ENCODE measurements around the gene APOA4. TPM values are rescaled to one million over a fixed set of nuclear protein-coding genes. Genes with fewer than 3 reads are reported as not detected.

Gene APOA4
- total RNA-seq, 6 experiments from 2014 or later, result not detected

DNA sequence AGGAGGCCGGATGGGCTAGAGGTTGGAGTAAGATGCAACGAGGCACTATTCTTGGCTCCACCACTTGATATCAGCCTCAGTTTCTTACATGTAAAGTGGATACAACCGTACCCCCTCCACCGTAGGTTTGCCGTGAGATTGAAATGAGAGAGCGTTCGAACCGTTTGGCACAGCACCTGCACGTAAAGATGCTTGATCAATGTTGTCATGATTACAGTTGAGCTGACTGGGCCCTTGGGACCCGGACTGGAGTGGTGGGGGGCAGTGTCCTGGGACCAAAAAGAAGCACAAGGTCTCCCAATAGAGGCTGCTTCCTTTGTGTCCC, 10.3 kb upstream of the APOA4 start:
- Mint-ChIP-seq H3K27me3 (ENCODE audit: insufficient read depth) (peaks cover 9% of the 10 kb centered on the region), H3K27ac (no peak overlapping the region), H3K4me1 (ENCODE audit: low read depth) (peaks cover 10% of the 10 kb centered on the region), H3K36me3 (ENCODE audit: low read depth) (no peaks in the 10 kb centered on the region), H3K4me3 (no peak overlapping the region), H3K9me3 (no peaks in the 10 kb centered on the region)
- DNase-seq, result no peak
- TF ChIP-seq, protein P1, sequence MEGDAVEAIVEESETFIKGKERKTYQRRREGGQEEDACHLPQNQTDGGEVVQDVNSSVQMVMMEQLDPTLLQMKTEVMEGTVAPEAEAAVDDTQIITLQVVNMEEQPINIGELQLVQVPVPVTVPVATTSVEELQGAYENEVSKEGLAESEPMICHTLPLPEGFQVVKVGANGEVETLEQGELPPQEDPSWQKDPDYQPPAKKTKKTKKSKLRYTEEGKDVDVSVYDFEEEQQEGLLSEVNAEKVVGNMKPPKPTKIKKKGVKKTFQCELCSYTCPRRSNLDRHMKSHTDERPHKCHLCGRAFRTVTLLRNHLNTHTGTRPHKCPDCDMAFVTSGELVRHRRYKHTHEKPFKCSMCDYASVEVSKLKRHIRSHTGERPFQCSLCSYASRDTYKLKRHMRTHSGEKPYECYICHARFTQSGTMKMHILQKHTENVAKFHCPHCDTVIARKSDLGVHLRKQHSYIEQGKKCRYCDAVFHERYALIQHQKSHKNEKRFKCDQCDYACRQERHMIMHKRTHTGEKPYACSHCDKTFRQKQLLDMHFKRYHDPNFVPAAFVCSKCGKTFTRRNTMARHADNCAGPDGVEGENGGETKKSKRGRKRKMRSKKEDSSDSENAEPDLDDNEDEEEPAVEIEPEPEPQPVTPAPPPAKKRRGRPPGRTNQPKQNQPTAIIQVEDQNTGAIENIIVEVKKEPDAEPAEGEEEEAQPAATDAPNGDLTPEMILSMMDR (IDR thresholded peaks at IDR 0.05), result no peak

DNA sequence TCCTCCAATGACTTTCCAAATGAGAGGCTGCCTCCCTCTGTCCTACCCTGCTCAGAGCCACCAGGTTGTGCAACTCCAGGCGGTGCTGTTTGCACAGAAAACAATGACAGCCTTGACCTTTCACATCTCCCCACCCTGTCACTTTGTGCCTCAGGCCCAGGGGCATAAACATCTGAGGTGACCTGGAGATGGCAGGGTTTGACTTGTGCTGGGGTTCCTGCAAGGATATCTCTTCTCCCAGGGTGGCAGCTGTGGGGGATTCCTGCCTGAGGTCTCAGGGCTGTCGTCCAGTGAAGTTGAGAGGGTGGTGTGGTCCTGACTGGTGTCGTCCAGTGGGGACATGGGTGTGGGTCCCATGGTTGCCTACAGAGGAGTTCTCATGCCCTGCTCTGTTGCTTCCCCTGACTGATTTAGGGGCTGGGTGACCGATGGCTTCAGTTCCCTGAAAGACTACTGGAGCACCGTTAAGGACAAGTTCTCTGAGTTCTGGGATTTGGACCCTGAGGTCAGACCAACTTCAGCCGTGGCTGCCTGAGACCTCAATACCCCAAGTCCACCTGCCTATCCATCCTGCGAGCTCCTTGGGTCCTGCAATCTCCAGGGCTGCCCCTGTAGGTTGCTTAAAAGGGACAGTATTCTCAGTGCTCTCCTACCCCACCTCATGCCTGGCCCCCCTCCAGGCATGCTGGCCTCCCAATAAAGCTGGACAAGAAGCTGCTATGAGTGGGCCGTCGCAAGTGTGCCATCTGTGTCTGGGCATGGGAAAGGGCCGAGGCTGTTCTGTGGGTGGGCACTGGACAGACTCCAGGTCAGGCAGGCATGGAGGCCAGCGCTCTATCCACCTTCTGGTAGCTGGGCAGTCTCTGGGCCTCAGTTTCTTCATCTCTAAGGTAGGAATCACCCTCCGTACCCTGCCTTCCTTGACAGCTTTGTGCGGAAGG, 9.5 kb upstream of the APOA4 start:
- no peak for DNase-seq
- H3K36me3 Mint-ChIP-seq (ENCODE audit: low read depth), result no peaks in the 10 kb centered on the region
- H3K4me3 Mint-ChIP-seq, result no peak overlapping the region
- no peaks in the 10 kb centered on the region for H3K9me3 Mint-ChIP-seq
- no peak overlapping the region for H3K27ac Mint-ChIP-seq
- peaks cover 10% of the 10 kb centered on the region for H3K4me1 Mint-ChIP-seq (ENCODE audit: low read depth)
- TF ChIP-seq, protein P1 (IDR thresholded peaks at IDR 0.05), result no peak
- peaks cover 8% of the 10 kb centered on the region for H3K27me3 Mint-ChIP-seq (ENCODE audit: insufficient read depth)

DNA sequence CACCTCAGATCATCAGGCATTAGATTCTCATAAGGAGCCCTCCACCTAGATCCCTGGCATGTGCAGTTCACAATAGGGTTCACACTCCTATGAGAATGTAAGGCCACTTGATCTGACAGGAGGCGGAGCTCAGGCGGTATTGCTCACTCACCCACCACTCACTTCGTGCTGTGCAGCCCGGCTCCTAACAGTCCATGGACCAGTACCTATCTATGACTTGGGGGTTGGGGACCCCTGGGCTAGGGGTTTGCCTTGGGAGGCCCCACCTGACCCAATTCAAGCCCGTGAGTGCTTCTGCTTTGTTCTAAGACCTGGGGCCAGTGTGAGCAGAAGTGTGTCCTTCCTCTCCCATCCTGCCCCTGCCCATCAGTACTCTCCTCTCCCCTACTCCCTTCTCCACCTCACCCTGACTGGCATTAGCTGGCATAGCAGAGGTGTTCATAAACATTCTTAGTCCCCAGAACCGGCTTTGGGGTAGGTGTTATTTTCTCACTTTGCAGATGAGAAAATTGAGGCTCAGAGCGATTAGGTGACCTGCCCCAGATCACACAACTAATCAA, 8.8 kb upstream of the APOA4 start:
- Mint-ChIP-seq H3K27ac (no peak overlapping the region), H3K27me3 (ENCODE audit: insufficient read depth) (peaks cover 10% of the 10 kb centered on the region), H3K9me3 (no peaks in the 10 kb centered on the region), H3K4me1 (ENCODE audit: low read depth) (peaks cover 10% of the 10 kb centered on the region), H3K4me3 (no peak overlapping the region), H3K36me3 (ENCODE audit: low read depth) (no peaks in the 10 kb centered on the region)
- TF ChIP-seq, protein P1 (IDR thresholded peaks at IDR 0.05), result no peak
- DNase-seq, result no peak

DNA sequence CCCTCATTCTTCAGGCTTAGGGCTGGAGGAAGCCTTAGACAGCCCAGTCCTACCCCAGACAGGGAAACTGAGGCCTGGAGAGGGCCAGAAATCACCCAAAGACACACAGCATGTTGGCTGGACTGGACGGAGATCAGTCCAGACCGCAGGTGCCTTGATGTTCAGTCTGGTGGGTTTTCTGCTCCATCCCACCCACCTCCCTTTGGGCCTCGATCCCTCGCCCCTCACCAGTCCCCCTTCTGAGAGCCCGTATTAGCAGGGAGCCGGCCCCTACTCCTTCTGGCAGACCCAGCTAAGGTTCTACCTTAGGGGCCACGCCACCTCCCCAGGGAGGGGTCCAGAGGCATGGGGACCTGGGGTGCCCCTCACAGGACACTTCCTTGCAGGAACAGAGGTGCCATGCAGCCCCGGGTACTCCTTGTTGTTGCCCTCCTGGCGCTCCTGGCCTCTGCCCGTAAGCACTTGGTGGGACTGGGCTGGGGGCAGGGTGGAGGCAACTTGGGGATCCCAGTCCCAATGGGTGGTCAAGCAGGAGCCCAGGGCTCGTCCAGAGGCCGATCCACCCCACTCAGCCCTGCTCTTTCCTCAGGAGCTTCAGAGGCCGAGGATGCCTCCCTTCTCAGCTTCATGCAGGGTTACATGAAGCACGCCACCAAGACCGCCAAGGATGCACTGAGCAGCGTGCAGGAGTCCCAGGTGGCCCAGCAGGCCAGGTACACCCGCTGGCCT, 7.2 kb upstream of the APOA4 start:
- H3K36me3 Mint-ChIP-seq (ENCODE audit: low read depth), result no peaks in the 10 kb centered on the region
- H3K4me3 Mint-ChIP-seq, result no peak overlapping the region
- peaks cover 9% of the 10 kb centered on the region for H3K27me3 Mint-ChIP-seq (ENCODE audit: insufficient read depth)
- peaks cover under 1% of the 10 kb centered on the region; the same call in 1 of the 2 replicates for H3K4me1 Mint-ChIP-seq (ENCODE audit: low read depth)
- TF ChIP-seq, protein P1 (IDR thresholded peaks at IDR 0.05), result no peak
- DNase-seq, result no peak
- H3K27ac Mint-ChIP-seq, result no peak overlapping the region
- H3K9me3 Mint-ChIP-seq, result no peaks in the 10 kb centered on the region

DNA sequence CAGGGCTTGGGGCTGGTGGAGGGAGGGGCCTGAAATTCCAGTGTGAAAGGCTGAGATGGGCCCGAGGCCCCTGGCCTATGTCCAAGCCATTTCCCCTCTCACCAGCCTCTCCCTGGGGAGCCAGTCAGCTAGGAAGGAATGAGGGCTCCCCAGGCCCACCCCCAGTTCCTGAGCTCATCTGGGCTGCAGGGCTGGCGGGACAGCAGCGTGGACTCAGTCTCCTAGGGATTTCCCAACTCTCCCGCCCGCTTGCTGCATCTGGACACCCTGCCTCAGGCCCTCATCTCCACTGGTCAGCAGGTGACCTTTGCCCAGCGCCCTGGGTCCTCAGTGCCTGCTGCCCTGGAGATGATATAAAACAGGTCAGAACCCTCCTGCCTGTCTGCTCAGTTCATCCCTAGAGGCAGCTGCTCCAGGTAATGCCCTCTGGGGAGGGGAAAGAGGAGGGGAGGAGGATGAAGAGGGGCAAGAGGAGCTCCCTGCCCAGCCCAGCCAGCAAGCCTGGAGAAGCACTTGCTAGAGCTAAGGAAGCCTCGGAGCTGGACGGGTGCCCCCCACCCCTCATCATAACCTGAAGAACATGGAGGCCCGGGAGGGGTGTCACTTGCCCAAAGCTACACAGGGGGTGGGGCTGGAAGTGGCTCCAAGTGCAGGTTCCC, 6.5 kb upstream of the APOA4 start, which contains the start of gene APOC3:
TSS of gene APOC3 (plus strand) at position 383 of the 659 bp plus-strand sequence. CDS start 676 bp downstream, outside the sequence.
- DNase-seq, result no peak
- Mint-ChIP-seq H3K4me3 (no peak within 1 kb of the TSS), H3K36me3 (ENCODE audit: low read depth) (no peaks in the 10 kb centered on the region), H3K27ac (no peak within 1 kb of the TSS), H3K4me1 (ENCODE audit: low read depth) (no peaks in the 10 kb centered on the region), H3K9me3 (no peaks in the 10 kb centered on the region), H3K27me3 (ENCODE audit: insufficient read depth) (peaks cover 10% of the 10 kb centered on the region)
- TF ChIP-seq, protein P1 (IDR thresholded peaks at IDR 0.05), result no peak
